GM21381 (cell line): Measurements from ENCODE around the gene PDGFRB.

ENCODE experiments used
- ATAC-seq: cut with Tn5 transposase; IDR thresholded peaks from one replicate; pipeline ENCODE4 v1.9.1; 2021; ENCODE audit warnings: mild to moderate bottlenecking, moderate library complexity; ENCODE audit not compliant: unreplicated experiment

Gene PDGFRB

DNA sequence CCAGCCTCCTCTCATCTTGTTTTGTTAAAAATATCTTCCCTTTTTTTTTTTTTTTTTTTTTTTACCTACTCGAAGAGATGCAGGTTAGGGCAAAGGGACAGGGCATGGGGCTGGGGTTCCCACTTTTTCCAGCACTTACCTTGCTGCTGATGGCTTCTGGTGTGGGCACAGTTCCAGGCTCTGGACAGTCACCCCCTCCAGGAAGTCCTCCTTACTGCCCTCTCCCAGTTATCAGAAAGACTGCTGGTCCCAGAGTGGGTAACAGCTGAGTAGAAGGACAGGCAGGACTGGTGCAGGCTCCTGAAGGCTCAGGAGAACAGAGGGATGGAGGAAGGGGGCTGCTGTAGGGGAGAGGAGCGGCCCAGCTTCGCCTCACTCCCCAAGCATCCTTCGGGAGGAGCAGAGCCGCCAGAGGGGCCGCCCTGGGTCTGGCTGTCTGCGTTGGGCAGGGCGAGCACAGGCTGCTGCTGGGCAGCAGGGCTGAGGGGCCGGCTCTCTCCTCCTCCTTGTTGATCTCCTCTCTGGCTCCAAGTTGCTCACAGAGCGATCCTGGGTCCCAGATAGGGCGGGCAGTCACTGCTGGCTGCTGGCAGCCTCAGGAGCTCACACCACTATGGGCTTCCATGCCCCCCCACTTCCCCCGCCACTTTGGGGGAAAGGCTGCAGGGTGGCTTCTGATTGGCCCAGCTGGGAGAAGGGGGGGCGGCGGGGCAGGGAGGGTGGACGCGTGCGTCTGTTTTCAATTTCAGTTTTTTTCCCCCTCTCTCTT lies at the start of gene PDGFRB:
Gene PDGFRB, minus strand, starts transcription at position 588 of the 769 bp plus-strand sequence. CDS start 18,798 bp downstream, outside the sequence.
- no peak for ATAC-seq

DNA sequence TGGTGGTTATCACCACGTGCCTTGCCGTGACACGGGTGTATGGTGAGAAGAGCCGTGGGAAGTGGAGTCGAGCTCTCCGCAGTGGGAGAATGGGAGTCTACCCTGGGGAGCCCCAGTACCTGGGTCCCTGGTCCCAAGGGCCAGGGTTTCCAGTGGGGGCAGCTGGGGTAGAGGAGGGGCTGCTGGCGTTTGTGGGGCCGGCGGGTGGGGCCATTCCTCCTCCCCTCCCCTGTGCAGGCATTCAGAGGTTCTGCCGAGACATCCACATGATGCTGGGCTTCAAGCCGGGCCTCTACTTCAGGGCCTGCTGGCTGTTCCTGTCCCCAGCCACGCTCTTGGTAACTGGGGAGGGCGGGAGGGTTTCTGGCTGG lies 48.9 kb upstream of the PDGFRB start:
- ATAC-seq, result no peak

DNA sequence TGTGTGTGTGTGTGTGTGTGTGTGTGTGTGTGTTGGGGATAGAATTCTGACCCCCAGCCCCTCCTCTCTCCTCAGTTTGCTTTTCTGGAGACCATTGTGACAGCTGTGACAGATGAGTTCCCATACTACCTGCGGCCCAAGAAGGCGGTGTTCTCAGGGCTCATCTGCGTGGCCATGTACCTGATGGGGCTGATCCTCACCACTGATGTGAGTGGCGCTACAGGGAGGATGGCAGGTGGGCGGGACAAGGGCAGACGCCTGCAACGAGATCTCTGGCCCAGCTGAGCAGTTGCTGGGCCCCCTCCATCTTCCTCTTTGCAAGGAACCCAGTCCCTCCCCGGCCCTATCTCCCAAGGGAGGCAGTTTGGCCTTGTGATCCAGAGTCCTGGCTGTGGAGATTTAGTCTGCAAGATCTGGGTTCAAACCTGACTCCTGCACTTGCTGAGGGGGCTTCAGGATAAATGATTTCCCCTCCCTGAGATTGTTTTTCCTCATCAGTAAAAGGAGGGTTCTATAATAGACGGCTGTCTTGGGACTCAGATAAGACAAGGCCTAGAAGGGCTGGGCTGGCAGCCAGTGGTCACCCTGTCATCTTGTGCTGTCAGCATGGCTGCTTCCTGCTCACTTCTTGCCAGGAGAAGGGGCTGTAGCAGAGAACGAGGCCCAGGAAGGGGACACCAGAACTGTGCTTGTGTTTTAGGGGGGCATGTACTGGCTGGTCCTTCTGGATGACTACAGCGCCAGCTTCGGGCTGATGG lies 48.4 kb upstream of the PDGFRB start:
- ATAC-seq, result no peak

DNA sequence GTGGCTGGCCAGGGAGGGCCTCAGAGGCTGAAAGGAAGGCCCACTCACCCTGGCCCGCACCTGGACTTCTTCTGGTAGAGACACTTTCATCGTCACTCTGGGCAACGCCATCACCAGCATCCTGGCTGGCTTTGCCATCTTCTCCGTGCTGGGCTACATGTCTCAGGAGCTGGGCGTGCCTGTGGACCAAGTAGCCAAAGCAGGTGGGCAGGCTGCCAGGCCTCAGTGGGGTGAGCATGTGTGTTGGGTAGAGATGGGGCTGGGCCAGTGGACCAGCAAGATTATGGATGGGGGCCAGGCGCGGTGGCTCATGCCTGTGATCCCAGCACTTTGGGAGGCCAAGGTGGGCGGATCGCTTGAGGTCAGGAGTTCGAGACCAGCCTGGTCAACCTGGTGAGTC lies 46.9 kb upstream of the PDGFRB start:
- no peak for ATAC-seq

DNA sequence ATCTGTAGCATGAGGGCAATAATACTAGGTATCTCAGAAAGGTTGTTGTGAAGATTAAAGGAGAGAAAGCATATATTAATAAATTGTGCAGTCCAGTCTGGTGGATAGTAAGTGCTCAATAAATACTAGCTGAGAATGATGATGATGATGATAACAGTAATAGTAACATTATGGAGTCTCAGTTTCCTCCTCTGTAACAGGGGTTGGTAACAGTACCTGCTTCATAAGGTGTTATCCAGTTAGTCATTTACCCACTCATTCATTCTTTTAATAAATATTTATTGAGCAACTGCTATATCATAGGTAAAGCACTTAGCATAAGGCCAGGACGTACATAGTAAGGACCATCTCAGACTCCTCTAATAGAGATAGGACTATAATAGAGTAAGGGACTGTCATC lies 41.8 kb upstream of the PDGFRB start:
- ATAC-seq, result no peak

DNA sequence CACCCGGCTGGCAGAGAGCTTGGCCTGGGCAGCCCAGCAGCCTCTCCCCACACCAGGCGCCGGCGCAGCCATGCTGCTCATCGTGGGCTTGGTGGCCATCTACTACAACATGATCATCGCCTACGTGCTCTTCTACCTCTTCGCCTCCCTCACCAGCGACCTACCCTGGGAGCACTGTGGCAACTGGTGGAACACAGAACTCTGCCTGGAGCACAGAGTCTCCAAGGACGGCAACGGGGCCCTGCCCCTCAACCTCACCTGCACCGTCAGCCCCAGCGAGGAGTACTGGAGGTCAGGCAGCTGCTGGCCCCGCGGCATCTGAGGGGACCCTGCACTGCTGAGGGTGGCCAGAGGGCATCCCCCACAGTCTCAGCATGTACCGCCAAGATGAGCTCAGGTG lies 41.3 kb upstream of the PDGFRB start:
- ATAC-seq, result no peak

DNA sequence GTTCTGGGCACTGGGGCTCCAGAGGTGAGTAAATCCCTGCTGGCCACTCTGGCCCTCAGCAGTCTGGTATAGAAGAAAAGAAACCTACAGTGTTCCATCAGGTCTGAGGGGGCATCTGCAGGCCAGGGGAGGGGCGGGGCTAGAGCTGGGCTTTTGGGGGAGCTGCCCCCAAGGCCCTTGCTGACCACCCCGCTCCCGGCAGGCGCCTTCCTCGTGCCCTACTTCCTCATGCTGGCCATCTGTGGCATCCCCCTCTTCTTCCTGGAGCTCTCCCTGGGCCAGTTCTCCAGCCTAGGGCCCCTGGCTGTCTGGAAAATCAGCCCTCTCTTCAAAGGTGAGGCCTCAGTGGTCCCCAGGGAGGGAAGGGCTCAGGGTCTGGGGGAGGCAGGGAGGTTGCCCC lies 40.9 kb upstream of the PDGFRB start:
- ATAC-seq, result no peak

DNA sequence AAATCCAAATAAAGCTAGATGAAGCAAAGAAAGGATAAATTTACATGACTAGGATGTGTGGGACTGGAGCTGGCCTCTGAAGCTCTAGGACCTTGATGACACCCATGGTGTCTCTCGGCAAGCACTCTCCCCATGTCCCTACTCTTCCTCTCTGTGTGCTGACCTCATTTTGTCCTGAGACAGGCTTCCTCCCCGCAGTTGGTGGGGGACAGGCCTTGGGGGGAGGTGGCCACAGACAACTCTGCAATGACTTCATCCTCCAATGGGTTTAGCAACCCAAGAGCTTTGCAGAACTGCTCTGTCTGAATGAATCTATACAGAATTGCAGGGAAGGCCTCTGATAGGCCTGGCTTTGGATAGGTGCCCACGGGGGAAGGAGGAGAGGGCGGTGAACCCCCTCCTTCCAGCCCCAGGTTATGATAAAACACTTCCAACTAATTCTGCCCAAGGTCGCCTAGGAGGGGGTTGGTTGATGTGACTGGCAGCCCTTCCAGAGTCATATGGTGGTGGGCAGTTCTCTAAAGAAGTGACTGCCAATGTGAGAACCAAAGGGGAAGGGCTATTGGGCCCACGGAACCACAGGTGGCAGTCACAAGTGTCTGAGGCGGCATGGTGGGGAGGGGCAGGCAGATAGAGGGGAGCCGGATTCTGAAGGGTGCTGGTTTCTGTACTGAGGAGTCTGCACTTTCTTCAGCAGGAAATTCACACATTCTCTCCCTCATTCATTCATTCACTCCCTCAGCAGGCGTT lies 40.3 kb upstream of the PDGFRB start:
- ATAC-seq, result no peak

DNA sequence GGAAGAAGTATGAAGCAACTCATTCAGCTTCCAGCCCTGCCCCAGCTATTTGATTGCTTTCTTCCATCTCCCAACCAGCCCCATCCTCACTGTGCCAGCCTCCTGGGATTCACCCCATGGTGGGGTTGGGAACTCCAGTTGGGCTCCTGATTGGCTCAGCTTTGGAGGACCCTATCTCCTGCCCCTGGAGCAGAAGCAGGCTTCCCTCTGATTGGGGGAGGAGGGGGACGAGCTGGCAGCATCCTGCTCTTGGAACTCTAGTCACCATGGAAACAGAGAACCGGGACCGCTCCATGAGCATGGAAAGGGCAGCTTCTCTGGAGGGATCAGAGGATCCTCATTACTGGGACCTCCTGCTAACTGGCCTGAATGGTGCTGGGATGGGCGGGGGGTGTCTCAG lies 36.8 kb upstream of the PDGFRB start:
- ATAC-seq, result no peak

DNA sequence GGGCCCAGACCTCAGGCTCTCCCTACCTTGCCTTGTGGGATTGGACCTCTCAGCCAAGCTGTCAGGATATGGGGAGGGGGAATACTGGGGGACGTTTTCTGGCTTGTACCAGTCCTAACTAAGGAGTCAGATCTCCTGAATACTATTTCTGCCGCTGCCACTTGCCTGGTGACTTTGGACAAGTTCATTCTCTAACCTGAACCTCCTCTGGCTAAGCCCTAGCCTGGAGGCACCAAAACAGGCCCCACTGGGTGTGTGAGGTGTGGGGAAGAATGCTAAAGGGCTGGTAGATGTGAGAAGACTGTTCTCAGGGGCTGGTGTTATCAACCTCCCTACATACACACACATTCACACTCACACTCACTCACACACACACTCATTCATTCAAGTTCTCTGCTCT lies 35.3 kb upstream of the PDGFRB start:
- no peak for ATAC-seq

DNA sequence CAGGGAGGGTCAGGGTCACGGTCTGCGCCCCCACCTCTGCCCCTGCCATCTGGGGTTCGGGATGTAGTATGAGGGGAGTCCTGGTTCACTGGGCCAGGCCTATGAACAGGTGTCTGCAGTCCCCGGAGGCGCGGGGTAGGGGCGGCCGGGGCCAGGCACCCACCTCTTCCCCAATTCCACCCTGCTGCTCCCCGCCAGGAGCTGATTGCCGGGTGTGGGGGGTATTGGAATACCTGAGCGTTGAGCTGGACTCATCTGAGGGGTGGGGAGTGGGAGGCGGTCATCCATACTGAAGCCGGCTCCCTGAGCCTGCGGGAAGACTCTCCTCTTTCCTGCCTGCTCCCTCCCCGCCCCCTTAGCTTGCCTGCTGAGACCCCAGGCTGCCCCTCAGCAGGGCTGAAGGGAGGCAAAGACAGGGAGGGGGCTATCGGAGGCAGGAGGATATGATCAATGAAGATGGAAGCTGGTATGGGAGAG lies 34.9 kb upstream of the PDGFRB start:
- no peak for ATAC-seq

DNA sequence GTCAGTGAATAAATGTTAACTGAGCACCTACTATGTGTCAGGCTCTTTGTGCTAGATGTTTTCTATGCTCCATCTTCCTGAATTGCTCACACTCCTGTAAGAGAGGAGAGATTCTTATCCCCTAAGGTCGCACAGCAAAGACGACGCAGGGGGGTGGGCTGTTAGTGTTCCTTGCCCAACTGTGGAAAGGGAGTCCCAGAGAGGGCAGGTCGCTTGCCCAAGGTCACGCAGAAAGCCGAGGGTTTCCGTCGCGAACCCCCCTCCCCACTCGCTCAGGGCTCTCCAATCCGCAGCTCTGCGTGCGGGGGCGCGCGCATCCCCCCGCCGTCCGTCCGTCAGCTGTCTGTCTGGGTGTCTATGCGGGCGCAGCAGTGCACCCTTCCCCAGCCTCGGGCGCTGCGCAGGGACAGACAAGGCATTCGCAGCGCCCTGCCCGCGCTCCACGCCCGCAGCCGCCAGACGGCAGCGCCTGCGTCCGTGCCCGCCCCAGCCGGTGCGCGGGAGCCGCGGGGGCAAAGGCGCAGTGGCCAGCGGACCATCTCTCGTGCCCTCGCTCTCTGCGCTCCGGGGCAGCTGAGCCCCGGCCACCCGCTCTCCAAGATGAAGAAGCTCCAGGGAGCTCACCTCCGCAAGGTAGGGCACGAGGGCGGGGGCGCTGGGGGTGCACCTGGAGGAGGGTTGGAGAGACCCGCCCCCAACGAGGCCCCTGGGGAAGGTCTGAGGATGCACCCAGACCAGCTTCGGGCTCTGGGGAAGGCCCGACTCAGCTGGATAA lies 34.3 kb upstream of the PDGFRB start, which contains the start of gene SLC6A7:
Gene SLC6A7, plus strand, starts transcription at position 335 of the 775 bp plus-strand sequence. Its CDS starts 266 bp downstream, at position 601.
- no peak for ATAC-seq

DNA sequence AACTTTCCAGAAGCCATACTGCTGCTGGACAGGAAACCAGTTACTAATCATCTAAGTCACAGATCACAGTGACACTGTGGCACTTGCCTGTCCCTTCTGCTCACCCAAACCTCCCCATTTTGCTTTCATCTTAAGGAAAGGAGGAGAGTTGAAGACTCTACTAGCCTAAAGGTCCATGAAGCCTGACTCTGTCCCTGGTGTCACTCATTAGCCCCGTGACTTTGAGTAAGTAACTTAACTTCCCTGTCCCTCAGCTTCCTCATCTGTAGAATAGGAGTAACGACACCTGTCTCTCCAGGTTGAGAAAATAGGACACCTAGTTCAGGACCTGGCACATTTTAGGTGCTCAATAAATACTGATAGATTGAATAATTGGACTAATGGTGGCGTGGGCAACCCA lies 33.7 kb upstream of the PDGFRB start:
- no peak for ATAC-seq

DNA sequence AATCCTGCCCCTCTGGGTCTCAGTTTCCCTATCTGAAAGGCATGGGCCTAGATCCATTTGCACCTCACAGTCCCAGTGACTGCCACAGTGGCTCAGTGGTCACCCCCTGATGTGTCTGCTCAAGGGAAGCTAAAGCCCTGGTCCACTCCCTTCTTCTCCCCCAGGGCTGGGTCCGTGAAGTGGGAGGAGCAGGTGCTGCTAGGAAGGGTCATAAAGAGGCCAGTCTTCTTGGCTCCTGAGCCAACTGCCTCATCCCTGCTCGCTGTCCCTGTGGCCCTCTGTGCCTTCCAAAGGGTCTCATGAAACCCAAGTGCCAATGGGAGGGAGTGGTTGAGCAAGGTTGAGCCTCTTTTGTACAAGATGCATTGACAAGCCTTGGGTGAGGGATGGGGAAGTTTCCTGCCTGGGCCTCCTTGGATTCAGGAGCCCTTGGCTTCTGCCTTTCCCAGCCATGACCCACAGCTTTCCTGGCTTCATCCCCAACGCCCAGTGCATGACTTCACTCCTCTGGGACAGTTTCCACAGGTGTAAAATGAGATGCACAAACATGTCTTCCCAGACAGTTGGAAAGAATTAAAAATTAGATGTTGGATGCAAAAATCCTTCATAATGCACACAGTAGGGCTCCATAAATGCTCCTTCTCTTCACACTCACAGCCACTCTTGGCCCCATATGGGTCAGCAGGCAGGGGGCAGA lies 32.6 kb upstream of the PDGFRB start:
- ATAC-seq, result no peak

DNA sequence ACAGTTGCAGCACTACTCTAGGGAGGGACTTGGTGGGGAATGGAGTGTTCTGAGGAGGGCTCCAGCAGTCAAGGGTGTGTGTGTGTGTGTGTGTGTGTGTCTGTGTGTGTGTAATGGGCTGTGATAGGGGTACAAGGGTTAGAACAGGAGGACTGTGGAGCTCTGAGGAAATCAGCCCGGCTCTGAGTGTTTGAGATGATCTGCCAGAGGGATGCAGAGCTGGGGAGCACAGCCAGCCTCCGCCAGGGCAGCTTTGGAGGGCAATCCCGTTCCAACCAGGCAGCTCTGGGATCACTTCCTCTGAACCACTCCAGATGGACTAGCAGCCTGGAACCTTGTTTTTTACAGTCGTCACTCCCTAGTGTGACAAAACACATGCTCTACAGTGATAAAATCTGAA lies 31.3 kb upstream of the PDGFRB start:
- ATAC-seq, result no peak

DNA sequence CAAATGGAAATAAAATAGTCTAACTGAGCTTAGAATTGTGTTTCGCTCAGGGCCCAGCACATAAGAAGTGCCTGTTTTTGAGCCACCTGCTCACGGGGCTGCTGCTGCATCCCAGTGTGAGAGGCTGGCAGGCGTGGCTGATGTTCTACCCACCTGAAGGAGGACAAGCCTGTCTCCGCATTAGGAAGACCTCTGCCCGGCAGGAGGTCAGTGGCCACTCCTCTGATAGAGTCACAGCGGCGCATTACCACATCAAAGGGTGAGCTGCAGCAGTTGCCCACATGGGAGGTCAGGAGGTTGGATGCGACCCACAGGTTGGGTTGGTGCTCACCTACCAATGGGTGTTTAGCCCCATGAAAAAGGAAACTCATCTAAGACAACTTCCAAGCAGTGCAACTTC lies 30.5 kb upstream of the PDGFRB start:
- ATAC-seq, result no peak

DNA sequence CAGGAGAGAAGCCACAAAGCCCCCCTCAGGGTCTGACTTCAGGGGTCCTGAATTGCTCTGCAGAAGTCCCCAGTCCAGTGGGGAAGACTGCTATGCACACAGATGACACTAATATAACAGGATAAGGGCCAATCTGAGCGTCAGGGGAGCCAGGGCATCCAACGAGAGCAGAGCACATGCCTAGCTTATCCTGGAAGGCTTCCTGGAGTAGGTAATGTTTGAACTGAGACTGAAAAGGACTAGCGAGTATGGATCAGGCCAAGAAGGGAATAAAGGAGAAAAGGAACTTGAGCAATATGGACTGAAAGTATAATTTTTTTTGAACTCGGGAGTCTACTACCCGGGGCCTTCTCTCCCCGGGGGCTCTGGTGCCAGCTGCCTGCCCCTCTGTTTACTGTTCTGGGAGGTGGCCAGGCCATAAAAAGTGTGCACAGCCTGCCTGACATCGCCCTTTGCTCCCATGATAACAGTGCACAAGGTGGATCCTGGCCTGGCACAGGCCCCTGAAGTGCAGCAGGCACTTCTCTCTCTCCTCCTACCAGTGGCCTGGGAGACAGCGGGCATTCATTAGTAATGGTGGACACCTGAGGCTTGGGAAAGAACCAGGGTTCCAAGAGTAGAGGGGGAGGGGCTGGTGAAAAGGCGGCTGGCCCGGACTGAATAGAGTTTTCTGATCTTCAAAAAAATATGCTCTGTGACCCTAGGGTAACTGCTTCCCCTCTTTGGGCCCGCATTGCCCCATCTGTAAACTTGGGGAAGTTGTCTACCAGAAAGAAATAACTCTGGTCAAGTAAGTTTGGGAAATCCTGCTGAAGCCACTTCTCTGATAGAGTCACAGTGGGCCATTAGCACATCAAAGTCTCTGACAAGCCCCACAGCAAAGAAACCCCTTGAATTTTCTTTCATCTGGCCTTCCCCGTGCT lies 29.6 kb upstream of the PDGFRB start:
- no peak for ATAC-seq

DNA sequence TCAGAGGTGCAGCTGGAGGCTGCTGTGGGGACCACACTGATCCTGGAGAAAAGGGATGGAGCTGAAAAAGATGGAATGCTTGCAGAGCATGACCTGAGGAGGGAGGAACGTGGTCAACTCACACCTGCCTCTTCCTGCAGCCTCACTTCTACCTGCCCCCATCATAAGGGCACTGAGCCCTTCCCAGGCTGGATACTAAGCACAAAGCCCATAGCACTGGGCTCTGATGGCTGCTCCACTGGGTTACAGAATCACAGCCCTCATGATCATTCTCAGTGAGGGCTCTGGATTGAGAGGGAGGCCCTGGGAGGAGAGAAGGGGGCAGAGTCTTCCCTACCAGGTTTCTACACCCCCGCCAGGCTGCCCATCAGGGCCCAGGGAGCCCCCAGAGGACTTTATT lies 28.4 kb upstream of the PDGFRB start:
- ATAC-seq, result no peak

DNA sequence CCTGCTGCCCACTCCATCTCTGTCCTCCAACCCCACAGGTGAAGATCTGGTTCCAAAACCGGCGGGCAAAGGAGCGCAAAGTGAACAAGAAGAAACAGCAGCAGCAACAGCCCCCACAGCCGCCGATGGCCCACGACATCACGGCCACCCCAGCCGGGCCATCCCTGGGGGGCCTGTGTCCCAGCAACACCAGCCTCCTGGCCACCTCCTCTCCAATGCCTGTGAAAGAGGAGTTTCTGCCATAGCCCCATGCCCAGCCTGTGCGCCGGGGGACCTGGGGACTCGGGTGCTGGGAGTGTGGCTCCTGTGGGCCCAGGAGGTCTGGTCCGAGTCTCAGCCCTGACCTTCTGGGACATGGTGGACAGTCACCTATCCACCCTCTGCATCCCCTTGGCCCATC lies 27.8 kb upstream of the PDGFRB start:
- ATAC-seq, result no peak
